Measurements from ENCODE around the gene PAK2. TPM values are rescaled to one million over a fixed set of nuclear protein-coding genes. Genes with fewer than 3 reads are reported as not detected.
"Not testable (repeated sequence)": the region's sequence is repeated elsewhere in the genome, so short reads cannot be mapped to it uniquely, and the experiment has no call there.

PAK2 gene
- total RNA-seq, 1 donor, result 37.9 TPM

GRCh38 chr3:196712514-196713413 lies 26.9 kb upstream of the PAK2 start:
- Histone ChIP-seq H3K4me3 (ENCODE audit: low read length) (peak overlapping the region; percentile 69), H3K4me1 (ENCODE audit: insufficient read depth, low read length) (peaks cover 25% of the 10 kb centered on the region), H3K9me3 (ENCODE audit: low read depth, low read length) (no peaks in the 10 kb centered on the region), H3K27me3 (ENCODE audit: insufficient read depth, low read length) (no peaks in the 10 kb centered on the region)

GRCh38 chr3:196717162-196717561 lies 22.5 kb upstream of the PAK2 start:
- not testable (repeated sequence) for H3K27me3 ChIP-seq (ENCODE audit: insufficient read depth, low read length); H3K4me3 ChIP-seq (ENCODE audit: low read length); H3K9me3 ChIP-seq (ENCODE audit: low read depth, low read length)
- H3K4me1 ChIP-seq (ENCODE audit: insufficient read depth, low read length), result peaks cover 11% of the 10 kb centered on the region

- H3K4me3 ChIP-seq (ENCODE audit: low read length), result no peak overlapping the region
- no peaks in the 10 kb centered on the region for H3K9me3 ChIP-seq (ENCODE audit: low read depth, low read length)
- H3K27me3 ChIP-seq (ENCODE audit: insufficient read depth, low read length), result no peaks in the 10 kb centered on the region
- H3K4me1 ChIP-seq (ENCODE audit: insufficient read depth, low read length), result no peaks in the 10 kb centered on the region
Observed at GRCh38 chr3:196721097-196721496, 18.6 kb upstream of the PAK2 start.

- peaks cover 4% of the 10 kb centered on the region for H3K4me1 ChIP-seq (ENCODE audit: insufficient read depth, low read length)
- no peaks in the 10 kb centered on the region for H3K27me3 ChIP-seq (ENCODE audit: insufficient read depth, low read length)
- no peak overlapping the region for H3K4me3 ChIP-seq (ENCODE audit: low read length)
- H3K9me3 ChIP-seq (ENCODE audit: low read depth, low read length), result no peaks in the 10 kb centered on the region
Observed at GRCh38 chr3:196726788-196727675, 12.6 kb upstream of the PAK2 start.

- H3K4me3 ChIP-seq (ENCODE audit: low read length), result no peak overlapping the region
- no peaks in the 10 kb centered on the region for H3K27me3 ChIP-seq (ENCODE audit: insufficient read depth, low read length)
- peaks cover 6% of the 10 kb centered on the region for H3K4me1 ChIP-seq (ENCODE audit: insufficient read depth, low read length)
- no peaks in the 10 kb centered on the region for H3K9me3 ChIP-seq (ENCODE audit: low read depth, low read length)
Observed at GRCh38 chr3:196735751-196736150, 3.9 kb upstream of the PAK2 start.

- Histone ChIP-seq H3K4me1 (ENCODE audit: insufficient read depth, low read length) (peaks cover 13% of the 10 kb centered on the region), H3K27me3 (ENCODE audit: insufficient read depth, low read length) (no peaks in the 10 kb centered on the region), H3K9me3 (ENCODE audit: low read depth, low read length) (no peaks in the 10 kb centered on the region), H3K4me3 (ENCODE audit: low read length) (no peak overlapping the region)
Observed at GRCh38 chr3:196736670-196737374, 2.8 kb upstream of the PAK2 start.

- H3K4me3 ChIP-seq (ENCODE audit: low read length), result no peak overlapping the region
Observed at GRCh38 chr3:196737655-196738054, 2.0 kb upstream of the PAK2 start.

GRCh38 chr3:196740481-196741248 lies 1.0 kb downstream of the PAK2 start:
- Histone ChIP-seq H3K4me3 (ENCODE audit: low read length) (peak overlapping the region; percentile 91), H3K9me3 (ENCODE audit: low read depth, low read length) (no peaks in the 10 kb centered on the region), H3K4me1 (ENCODE audit: insufficient read depth, low read length) (peaks cover 40% of the 10 kb centered on the region), H3K27me3 (ENCODE audit: insufficient read depth, low read length) (no peaks in the 10 kb centered on the region)

More at GRCh38 chr3:196737655-196738054, 2.0 kb upstream of the PAK2 start:
- H3K27me3 ChIP-seq (ENCODE audit: insufficient read depth, low read length), result no peaks in the 10 kb centered on the region
- H3K4me1 ChIP-seq (ENCODE audit: insufficient read depth, low read length), result peaks cover 20% of the 10 kb centered on the region
- no peaks in the 10 kb centered on the region for H3K9me3 ChIP-seq (ENCODE audit: low read depth, low read length)

- no peaks in the 10 kb centered on the region for H3K9me3 ChIP-seq (ENCODE audit: low read depth, low read length)
- H3K4me1 ChIP-seq (ENCODE audit: insufficient read depth, low read length), result peaks cover 40% of the 10 kb centered on the region
- peak overlapping the region; percentile 91 for H3K4me3 ChIP-seq (ENCODE audit: low read length)
- H3K27me3 ChIP-seq (ENCODE audit: insufficient read depth, low read length), result no peaks in the 10 kb centered on the region
Observed at GRCh38 chr3:196741249-196741889, 1.7 kb downstream of the PAK2 start.

GRCh38 chr3:196743569-196743968 lies 3.9 kb downstream of the PAK2 start:
- not testable (repeated sequence) for H3K9me3 ChIP-seq (ENCODE audit: low read depth, low read length); H3K27me3 ChIP-seq (ENCODE audit: insufficient read depth, low read length); H3K4me3 ChIP-seq (ENCODE audit: low read length)
- peaks cover 46% of the 10 kb centered on the region for H3K4me1 ChIP-seq (ENCODE audit: insufficient read depth, low read length)

- H3K9me3 ChIP-seq (ENCODE audit: low read depth, low read length), result peaks cover 4% of the 10 kb centered on the region
- peaks cover 29% of the 10 kb centered on the region for H3K4me1 ChIP-seq (ENCODE audit: insufficient read depth, low read length)
- H3K4me3 ChIP-seq (ENCODE audit: low read length), result no peak overlapping the region
- no peaks in the 10 kb centered on the region for H3K27me3 ChIP-seq (ENCODE audit: insufficient read depth, low read length)
Observed at GRCh38 chr3:196749125-196749524, 9.5 kb downstream of the PAK2 start.

GRCh38 chr3:196753201-196753600 lies 13.5 kb downstream of the PAK2 start:
- Histone ChIP-seq H3K4me3 (ENCODE audit: low read length) (no peak overlapping the region), H3K9me3 (ENCODE audit: low read depth, low read length) (peaks cover 5% of the 10 kb centered on the region), H3K4me1 (ENCODE audit: insufficient read depth, low read length) (peaks cover 28% of the 10 kb centered on the region), H3K27me3 (ENCODE audit: insufficient read depth, low read length) (no peaks in the 10 kb centered on the region)

GRCh38 chr3:196754091-196754981 lies 14.7 kb downstream of the PAK2 start:
- H3K27me3 ChIP-seq (ENCODE audit: insufficient read depth, low read length), result no peaks in the 10 kb centered on the region

More at GRCh38 chr3:196754091-196754981, 14.7 kb downstream of the PAK2 start:
- Histone ChIP-seq H3K9me3 (ENCODE audit: low read depth, low read length) (peaks cover 5% of the 10 kb centered on the region), H3K4me3 (ENCODE audit: low read length) (no peak overlapping the region), H3K4me1 (ENCODE audit: insufficient read depth, low read length) (peaks cover 18% of the 10 kb centered on the region)
